Activated CD8-positive, alpha-beta memory T cell treated with anti-CD3 and anti-CD28 coated beads for 36 hours (primary cell): ENCODE results near the gene STRAP. TPM values are rescaled to one million over a fixed set of nuclear protein-coding genes. Genes with fewer than 3 reads are reported as not detected.

Experiments
- CTCF ChIA-PET: fragments of 350-600 bp; sonication (Branson Sonifier 250); formaldehyde crosslinking; loops from one replicate; lab custom pipeline; 2021; ENCODE audit warnings: antibody characterized with exemption; lab: Charles Lee
- POLR2A ChIA-PET: fragments of 350-600 bp; sonication (Branson Sonifier 250); formaldehyde crosslinking; loops from one replicate; lab custom pipeline; 2021; ENCODE audit warnings: antibody characterized with exemption; lab: Charles Lee
- total RNA-seq, 2 experiments: library from RNA; stranded (reverse); gene quantifications; one replicate each; pipeline ENCODE4 v1.2.3, GENCODE V29; 2021

STRAP gene
- 100 to 1,000 TPM; 185 to 192 TPM for total RNA-seq

DNA sequence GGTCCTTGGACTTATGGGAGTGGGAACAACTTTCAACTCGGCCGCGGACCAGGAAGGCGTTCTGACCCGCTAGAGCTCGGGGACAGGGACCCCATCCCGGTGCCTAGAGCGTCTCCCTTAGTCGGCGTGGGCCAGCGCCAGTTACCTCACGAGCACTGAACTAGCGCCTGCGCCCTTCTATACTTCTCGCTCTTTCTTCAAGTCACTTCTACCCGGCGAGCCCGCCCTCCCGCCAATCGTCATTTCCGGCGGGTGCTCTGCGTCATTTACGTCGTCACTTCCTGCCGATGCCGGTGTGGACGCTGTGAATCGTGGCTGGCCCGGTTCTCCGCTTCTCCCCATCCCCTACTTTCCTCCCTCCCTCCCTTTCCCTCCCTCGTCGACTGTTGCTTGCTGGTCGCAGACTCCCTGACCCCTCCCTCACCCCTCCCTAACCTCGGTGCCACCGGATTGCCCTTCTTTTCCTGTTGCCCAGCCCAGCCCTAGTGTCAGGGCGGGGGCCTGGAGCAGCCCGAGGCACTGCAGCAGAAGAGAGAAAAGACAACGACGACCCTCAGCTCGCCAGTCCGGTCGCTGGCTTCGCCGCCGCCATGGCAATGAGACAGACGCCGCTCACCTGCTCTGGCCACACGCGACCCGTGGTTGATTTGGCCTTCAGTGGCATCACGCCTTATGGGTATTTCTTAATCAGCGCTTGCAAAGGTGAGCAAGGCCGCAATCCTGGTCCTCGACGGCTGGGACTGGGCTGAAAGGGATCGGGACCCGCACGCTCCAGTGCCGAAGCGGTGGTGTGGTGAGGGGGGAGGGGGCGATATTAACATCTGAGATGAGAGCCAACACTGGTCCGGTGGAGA is at the start of gene STRAP:
STRAP (plus strand) TSS at position 270 of the 854 bp plus-strand sequence; CDS start at position 591, 321 bp downstream.
- POLR2A ChIA-PET: interaction anchor here (0.6 to 2.3 kb wide), 3 partner anchors 19 to 94 kb away, joined by 4 to 5 read pairs (median 5); partner anchors contain the start of gene DERA
- CTCF ChIA-PET: interaction anchor here (1.0 to 1.8 kb wide), 2 partner anchors 15 to 17 kb away, joined by 3 to 7 read pairs; no protein-coding TSS in a partner anchor

- CTCF ChIA-PET: no interaction called here
- POLR2A ChIA-PET: no interaction called here
Measured at GRCh38 chr12:15834575-15834974, 47.6 kb upstream of the STRAP start.

DNA sequence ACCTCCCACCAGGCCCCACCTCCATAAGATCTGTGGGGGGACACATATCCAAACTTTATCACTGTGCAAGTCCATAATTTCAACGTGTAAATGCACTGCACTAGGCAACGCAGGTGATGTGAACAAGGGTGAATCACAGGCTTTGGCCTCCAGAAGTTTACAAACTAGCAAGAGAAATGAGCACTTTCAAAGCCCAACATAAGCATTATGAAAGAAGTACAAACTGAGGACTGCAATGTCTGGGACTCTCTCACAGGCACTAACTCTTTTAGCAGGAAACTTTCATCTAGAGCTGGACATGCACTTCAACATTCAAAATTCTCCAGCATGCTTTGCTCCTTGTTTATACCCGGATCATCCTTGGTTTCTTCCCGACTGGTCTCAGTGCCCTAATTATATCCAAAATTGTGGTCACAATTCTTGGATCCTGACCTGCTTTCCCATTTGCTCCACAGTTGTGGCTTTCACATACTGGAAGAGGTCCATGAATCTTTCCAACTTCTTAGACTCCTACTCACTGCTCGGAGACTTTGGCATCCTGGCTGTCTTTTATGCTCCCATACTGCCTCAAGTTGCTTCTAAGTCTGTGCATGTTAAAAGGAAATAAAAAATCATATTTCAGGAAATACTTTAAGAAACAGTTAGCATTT is 44.9 kb upstream of the STRAP start:
- ChIA-PET CTCF (no interaction called here), POLR2A (no interaction called here)

DNA sequence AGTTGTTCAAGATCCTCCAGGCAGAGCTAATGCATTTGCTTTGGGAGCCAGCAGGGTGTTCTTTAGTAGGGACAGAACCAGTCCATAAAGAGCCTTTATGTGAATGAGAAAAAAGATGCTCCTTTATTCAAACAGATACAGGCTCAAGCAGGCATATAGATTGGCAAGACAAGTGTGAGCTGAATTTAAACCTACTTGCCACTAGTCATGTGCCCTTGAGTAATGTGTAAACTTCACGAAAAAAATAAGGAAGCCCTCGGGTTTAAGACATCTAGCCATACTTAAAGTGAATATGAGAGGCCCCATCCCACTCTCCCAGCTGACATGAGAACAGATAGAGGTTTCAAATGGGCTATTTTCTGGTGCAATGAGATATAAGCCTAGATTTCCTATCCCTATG is 43.1 kb upstream of the STRAP start:
- ChIA-PET CTCF (no interaction called here), POLR2A (no interaction called here)

DNA sequence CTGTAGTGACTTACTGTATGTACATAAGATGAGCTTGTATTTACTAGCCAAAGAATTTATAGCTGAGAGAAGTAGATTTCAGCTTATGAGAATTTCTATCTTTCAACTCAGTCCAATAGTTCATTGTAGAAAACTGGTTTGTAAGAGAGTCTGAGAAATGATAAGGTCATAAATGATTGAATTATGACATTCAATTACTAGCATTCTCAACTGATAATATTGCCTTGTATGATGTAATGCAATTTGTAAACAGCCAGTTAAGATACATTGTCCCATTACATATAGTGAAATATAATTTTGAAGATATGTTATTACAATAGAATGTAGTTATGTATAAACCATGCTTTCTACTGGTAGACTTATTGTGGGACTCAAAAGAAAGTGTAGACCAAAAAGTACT is 42.5 kb upstream of the STRAP start:
- ChIA-PET POLR2A (no interaction called here), CTCF (no interaction called here)

DNA sequence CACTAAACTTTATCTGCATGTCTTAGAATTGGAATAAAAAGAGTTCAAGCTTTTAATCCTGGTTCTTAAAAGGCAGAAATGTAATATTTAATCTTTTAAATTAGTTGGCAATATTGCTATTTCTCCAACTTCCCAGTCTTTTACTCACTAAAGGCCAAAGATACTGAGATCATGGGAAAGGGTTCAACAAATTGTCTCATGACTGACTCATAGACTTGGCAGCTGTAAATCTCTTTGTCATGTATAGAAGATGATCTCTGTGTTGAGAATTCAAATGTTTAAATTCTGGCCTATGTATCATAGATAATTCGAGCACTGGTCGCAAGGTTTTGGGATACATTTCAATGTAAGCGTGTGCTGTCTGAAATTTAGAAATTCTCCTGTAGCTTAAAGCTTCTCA is 40.1 kb upstream of the STRAP start:
- CTCF ChIA-PET: no interaction called here
- POLR2A ChIA-PET: no interaction called here

DNA sequence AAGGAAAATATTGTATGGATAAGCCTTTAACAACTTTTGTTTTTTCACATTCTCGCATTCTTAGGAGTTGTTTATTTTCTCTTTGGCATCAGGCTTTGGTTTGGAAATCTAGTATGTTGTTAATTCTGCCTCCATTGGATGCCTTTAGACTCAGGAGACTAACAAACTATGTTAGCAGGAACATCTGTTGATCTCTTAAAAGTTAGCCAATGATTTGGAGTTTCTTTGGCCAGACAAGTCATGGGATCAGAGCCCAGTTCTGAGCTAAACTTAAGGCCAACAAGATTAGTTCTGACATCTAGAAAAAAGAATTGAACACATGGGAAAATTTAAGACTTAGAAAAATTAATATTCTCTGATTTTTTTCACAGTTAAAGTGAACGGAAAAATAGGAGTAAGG is 35.3 kb upstream of the STRAP start:
- CTCF ChIA-PET: no interaction called here
- POLR2A ChIA-PET: no interaction called here

- ChIA-PET POLR2A (no interaction called here), CTCF (interaction anchor here (1.3 kb wide), 1 partner anchor 258 kb away, joined by 4 read pairs; no protein-coding TSS in a partner anchor)
Measured at GRCh38 chr12:15848606-15849005, 33.6 kb upstream of the STRAP start.

- POLR2A ChIA-PET: no interaction called here
- CTCF ChIA-PET: interaction anchor here (1.2 kb wide), 1 partner anchor 108 kb away, joined by 3 read pairs; no protein-coding TSS in a partner anchor
Measured at GRCh38 chr12:15851045-15851620, 31.1 kb upstream of the STRAP start.

- ChIA-PET CTCF (no interaction called here), POLR2A (no interaction called here)
Measured at GRCh38 chr12:15851919-15852318, 30.3 kb upstream of the STRAP start.

DNA sequence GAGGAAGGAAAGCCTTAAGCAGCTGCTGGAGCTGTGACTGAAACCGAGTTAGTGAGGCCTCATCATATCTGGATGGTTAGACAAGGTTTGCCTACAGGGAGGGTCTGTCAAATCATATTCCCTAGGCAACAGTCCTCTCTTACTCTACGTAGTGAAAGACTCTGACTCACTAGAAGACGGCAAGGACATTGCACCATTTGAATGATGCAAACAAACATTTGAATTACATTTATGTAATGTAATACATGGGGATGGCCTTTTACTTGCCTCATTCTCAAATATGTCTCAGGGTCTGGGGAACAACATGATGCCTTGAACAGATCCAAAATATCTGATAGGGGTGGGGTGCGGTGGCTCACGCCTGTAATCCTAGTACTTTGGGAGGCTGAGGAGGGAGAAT is 29.8 kb upstream of the STRAP start:
- ChIA-PET CTCF (no interaction called here), POLR2A (no interaction called here)

DNA sequence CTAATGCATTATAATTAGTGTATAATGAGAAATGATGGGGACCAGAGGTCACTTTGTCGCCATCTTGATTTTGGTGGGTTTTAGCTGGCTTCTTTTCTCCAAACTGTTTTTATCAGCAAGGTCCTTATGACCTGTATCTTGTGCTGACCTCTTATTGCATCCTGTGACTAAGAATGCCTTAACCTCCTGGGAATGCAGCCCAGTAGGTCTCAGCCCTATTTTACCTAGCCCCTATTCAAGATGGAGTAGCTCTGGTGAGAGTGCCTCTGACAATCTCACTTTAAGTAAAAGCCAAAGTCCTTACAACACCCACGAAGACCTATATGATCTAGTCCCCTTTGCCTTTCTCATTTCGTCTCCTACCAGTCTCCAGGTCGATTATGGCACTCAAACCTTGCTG is 28.3 kb upstream of the STRAP start:
- CTCF ChIA-PET: interaction anchor here (1.3 kb wide), 1 partner anchor 12 kb away, joined by 3 read pairs; no protein-coding TSS in a partner anchor
- POLR2A ChIA-PET: no interaction called here

GRCh38 chr12:15854916-15855315 is 27.3 kb upstream of the STRAP start:
- ChIA-PET CTCF (interaction anchor here (1.2 to 4.3 kb wide), 4 partner anchors 11 to 268 kb away, joined by 3 to 30 read pairs (median 10); no protein-coding TSS in a partner anchor), POLR2A (no interaction called here)

DNA sequence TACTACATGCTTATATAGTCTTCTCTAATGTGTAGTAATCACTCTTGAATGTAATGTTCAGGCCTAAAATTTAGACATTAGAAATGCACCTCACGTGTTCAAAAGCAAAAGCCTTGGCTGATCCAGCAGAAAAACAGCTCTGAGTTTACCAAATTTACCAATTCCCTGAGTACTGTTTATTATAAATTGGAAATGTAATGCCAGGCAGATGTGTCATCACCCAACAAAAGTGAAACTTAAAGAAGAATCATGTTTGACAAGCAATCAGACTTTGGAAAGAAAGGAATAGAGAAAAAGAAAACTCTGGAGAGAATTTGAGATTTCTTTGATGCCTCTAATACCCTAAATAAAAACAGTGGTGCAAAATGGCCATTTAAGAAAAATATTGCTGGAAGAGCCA is 26.5 kb upstream of the STRAP start:
- POLR2A ChIA-PET: no interaction called here
- CTCF ChIA-PET: interaction anchor here (1.2 to 4.3 kb wide), 3 partner anchors 22 to 269 kb away, joined by 3 to 30 read pairs (median 17); no protein-coding TSS in a partner anchor

DNA sequence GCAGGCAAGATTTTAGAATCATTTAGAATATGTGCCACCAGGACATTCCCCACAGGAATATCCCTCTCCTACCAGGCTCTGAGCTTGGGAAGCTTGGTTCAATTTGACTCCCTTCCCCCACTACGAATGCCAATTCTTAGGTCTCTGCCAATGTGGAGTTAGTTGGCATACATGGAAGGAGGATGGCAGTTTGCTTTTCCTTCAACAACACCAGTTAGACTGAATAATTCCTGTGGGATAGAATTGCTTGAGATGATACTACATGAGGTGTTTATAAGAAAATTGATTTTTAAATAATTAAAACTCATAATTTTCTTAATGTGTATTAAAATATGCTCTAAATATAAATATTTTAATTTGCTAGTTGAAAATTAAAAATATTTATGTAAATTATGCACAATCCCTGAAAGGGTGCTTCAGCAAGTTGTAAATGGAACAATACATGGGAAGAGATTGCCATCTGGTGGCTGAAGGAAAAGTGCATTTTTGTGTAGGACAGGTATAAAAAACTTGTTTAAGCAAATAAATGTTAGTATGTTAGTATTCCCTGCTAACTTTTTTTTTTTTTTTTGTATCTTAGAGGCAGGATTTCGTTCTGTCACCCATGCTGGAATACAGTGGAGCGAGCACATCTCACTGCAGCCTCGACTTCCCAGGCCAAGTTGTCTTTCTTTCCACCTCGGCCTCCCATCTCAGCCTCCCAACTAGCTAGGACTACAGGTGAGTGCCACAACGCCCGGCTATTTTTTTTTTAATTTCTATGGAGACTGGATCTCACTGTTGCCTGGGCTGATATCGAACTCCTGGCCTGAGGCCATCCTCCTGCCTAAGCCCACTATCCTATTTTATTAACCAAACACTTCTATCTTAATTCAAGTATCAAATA is 25.8 kb upstream of the STRAP start:
- ChIA-PET CTCF (interaction anchor here (0.7 to 4.3 kb wide), 5 partner anchors 21 to 937 kb away, joined by 3 to 30 read pairs (median 3); no protein-coding TSS in a partner anchor), POLR2A (no interaction called here)

DNA sequence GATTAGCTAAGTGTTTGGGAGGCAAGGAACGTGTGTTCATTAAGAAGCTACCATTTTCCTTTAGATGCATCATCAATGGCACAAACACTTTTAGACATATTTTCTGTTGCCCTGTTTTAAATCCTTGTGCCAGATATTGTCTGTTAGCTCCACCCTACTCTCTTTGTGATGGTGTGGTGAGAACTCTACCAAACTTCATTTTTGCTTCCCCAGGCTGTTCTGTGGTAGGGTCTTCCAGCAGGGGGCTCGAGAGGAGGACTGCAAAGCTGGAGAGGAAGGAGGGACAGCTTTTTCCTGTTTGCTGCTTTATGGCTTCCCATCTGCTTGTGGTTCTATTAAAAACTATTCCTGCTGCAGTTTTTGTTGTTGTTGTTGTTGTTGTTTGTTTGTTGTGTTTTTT is 23.8 kb upstream of the STRAP start:
- CTCF ChIA-PET: interaction anchor here (0.9 to 4.3 kb wide), 2 partner anchors 20 to 271 kb away, joined by 3 to 30 read pairs; no protein-coding TSS in a partner anchor
- POLR2A ChIA-PET: no interaction called here

GRCh38 chr12:15859116-15859515 is 23.1 kb upstream of the STRAP start:
- ChIA-PET CTCF (interaction anchor here (4.3 kb wide), 1 partner anchor 272 kb away, joined by 30 read pairs; no protein-coding TSS in a partner anchor), POLR2A (no interaction called here)

DNA sequence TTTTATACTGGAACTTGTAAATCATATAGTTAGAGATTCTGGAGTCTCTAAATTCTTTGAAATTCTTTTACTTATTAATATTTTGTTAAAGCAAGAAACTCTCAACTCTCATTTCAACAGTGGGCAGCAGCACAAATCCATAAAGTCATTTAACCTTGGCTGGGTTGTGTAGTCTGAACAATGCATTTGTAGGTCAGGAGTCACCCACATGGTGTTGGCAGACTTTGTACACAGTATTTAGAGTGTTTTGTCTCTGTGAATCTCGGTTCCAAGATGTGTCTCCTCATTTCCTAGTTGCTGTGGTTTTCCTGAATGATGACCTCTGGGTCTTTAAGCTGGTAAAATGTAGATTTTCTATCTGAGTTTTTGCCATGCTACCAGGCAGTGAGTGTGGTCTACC is 20.8 kb upstream of the STRAP start:
- POLR2A ChIA-PET: no interaction called here

GRCh38 chr12:15862840-15863239 is 19.3 kb upstream of the STRAP start:
- CTCF ChIA-PET: no interaction called here
- POLR2A ChIA-PET: no interaction called here

More for the DNA sequence above, 20.8 kb upstream of the STRAP start:
- CTCF ChIA-PET: interaction anchor here (0.7 to 1.4 kb wide), 2 partner anchors 7 to 271 kb away, joined by 3 to 4 read pairs; no protein-coding TSS in a partner anchor
